GM12878 (cell line): ENCODE data around the gene ANKRD6.

ENCODE experiments used
- KDM1A ChIP-seq: fragments of 200-600 bp; sonication (generic); IDR thresholded peaks from 2 replicates; pipeline ENCODE4 v1.6.1; 2016; ENCODE audit warnings: borderline replicate concordance
- TF ChIP-seq, protein P1 (sequence below), 3 experiments: IDR thresholded peaks in 2 of 3; conservative IDR thresholded peaks in 1 of 3; 2 replicates each; pipeline ENCODE4 v1.5.1; 2011; ENCODE audit warnings: low read depth in 3 of 3, low read length in 3 of 3, mild to moderate bottlenecking in 3 of 3, control low read depth in 2 of 3, moderate library complexity in 2 of 3, inconsistent platforms in 1 of 3, mixed read lengths in 1 of 3; ENCODE audit not compliant: control insufficient read depth in 2 of 3, insufficient read depth in 1 of 3; ENCODE audit errors: extremely low read depth in 1 of 3

DNA sequence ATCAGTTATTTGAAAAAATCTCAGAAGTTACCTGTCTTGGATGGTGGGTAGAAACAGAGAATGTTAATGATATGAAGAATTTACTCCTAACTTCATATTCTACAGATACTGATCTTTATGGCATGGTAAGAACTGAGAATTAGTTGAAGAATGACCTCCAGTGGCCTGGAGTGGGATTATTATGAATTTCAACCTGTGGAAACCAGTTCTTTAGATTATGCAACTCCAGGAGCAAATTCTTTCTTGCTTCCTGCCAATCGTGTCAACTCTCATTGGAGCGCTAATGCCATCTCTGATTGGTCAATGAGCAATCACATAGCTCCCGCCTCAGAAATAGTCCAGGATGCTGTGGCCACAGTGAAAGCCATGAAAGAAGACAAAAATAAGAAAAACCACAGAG is 165.0 kb downstream of the ANKRD6 start:
- TF ChIP-seq, protein P1, sequence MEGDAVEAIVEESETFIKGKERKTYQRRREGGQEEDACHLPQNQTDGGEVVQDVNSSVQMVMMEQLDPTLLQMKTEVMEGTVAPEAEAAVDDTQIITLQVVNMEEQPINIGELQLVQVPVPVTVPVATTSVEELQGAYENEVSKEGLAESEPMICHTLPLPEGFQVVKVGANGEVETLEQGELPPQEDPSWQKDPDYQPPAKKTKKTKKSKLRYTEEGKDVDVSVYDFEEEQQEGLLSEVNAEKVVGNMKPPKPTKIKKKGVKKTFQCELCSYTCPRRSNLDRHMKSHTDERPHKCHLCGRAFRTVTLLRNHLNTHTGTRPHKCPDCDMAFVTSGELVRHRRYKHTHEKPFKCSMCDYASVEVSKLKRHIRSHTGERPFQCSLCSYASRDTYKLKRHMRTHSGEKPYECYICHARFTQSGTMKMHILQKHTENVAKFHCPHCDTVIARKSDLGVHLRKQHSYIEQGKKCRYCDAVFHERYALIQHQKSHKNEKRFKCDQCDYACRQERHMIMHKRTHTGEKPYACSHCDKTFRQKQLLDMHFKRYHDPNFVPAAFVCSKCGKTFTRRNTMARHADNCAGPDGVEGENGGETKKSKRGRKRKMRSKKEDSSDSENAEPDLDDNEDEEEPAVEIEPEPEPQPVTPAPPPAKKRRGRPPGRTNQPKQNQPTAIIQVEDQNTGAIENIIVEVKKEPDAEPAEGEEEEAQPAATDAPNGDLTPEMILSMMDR (IDR thresholded peaks at IDR 0.05 in 2 of 3, conservative IDR thresholded peaks at IDR 0.05 in 1 of 3; ENCODE audit: control insufficient read depth in 2 of 3, extremely low read depth in 1 of 3, insufficient read depth in 1 of 3, low read depth in 3 of 3, low read length in 3 of 3) = peak; percentile 12 to 34 (median 14); a peak in 3 of 6 replicates
- TF ChIP-seq KDM1A = no peak
